Measurements from ENCODE around the gene SENP7.
A peak's percentile ranks its signal among the peaks of the same experiment; 100 is the strongest.

Gene SENP7

DNA sequence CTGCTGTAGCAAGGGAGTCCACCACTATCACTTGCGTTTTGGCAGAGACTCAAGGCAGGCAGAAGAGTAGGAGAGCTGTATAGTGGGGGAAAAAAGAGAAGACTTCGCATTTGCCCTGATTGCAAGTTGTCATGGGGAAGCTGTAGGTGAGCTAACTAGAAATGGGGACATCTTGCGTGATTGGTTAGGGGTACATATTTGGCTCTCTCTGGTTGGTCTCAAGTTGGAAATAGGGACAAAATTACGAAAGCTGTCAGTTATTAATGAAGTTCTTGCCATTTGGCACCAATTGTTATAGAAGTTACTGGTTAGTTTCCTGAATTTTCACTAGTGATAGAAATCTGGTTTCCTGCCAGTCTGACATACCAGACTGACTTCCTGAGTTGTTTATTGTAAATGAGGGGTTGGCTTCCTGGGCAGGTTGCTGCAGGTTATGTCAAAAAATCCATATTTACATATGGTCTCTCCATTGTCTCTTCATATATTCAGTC is 8.2 kb upstream of the SENP7 start:
- in situ Hi-C loops (cut with MboI; ENCODE audit: low sequenced_read_pairs, unreplicated experiment) = no loop called here
- TF ChIP-seq, protein P1, sequence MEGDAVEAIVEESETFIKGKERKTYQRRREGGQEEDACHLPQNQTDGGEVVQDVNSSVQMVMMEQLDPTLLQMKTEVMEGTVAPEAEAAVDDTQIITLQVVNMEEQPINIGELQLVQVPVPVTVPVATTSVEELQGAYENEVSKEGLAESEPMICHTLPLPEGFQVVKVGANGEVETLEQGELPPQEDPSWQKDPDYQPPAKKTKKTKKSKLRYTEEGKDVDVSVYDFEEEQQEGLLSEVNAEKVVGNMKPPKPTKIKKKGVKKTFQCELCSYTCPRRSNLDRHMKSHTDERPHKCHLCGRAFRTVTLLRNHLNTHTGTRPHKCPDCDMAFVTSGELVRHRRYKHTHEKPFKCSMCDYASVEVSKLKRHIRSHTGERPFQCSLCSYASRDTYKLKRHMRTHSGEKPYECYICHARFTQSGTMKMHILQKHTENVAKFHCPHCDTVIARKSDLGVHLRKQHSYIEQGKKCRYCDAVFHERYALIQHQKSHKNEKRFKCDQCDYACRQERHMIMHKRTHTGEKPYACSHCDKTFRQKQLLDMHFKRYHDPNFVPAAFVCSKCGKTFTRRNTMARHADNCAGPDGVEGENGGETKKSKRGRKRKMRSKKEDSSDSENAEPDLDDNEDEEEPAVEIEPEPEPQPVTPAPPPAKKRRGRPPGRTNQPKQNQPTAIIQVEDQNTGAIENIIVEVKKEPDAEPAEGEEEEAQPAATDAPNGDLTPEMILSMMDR (IDR thresholded peaks at IDR 0.05; ENCODE audit: borderline replicate concordance, control extremely low read depth, extremely low read depth, insufficient read depth, missing control alignments) = no peak
- DNase-seq (ENCODE audit: low spot score) = no peak

DNA sequence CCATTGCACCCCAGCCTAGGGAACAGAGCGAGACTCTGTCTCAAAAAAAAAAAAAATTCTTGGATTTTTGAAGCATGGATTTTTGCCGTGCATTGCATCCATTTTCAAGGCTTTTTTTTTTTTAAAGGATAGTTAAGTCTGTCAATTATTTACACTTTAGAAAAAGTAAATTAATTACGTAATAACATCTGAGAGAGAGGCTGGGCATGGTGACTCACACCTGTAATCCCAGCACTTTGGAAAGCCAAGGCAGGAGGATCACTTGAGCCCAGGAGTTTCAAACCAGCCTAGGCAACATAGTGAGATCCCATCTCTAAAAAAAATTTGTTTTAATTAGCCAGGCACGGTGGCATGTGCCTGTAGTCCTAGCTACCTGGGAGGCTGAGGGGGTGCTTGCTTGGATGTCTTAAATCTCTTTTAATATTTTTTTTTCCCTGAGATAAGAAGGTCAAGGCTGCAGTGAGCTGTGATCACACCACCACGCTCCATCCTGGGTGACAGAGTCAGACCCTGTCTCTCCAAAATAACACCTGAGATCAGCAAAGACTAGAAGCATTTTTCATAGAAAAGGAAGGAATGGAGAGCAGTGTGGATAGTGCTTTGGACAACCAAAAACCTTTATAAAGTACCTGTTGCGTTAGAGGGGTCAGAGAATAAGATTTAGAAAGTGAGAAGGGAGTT is 6.8 kb upstream of the SENP7 start:
- in situ Hi-C loops (cut with MboI; ENCODE audit: low sequenced_read_pairs, unreplicated experiment) = no loop called here
- TF ChIP-seq, protein P1 (IDR thresholded peaks at IDR 0.05; ENCODE audit: borderline replicate concordance, control extremely low read depth, extremely low read depth, insufficient read depth, missing control alignments) = no peak
- DNase-seq (ENCODE audit: low spot score) = no peak

GRCh38 chr3:101518421-101518871 is 5.4 kb upstream of the SENP7 start:
- DNase-seq (ENCODE audit: low spot score) = peak; percentile 63
- in situ Hi-C loops (cut with MboI; ENCODE audit: low sequenced_read_pairs, unreplicated experiment) = no loop called here
- TF ChIP-seq, protein P1 (IDR thresholded peaks at IDR 0.05; ENCODE audit: borderline replicate concordance, control extremely low read depth, extremely low read depth, insufficient read depth, missing control alignments) = no peak

DNA sequence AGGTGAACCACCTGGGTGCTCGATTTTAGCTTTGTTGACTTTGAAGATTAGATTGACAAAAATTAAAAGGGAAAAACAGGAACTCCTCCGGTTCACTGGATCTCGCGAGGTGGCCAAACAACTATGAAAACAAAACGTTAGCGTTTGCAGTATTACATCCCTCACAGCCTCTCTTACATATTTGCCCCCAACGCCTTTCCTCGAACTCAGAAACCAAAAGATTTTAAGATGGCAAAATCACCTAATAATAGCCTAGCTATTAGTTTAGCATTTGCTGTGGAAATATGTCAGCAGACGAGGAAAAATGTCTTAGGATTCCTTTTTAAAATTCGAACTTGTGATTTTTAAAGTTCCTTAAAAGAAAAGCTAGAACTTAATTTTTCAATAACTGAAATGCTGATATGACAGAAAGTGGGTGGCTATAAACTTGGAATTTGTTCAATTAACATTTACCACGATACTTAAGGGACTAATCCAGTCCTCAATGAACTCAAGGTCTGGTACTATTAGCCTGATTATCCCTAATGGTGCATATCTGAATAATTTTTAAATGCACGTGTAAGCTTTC is 491 bp upstream of the SENP7 start:
- peak; percentile 74 for DNase-seq (ENCODE audit: low spot score)
- TF ChIP-seq, protein P1 (IDR thresholded peaks at IDR 0.05; ENCODE audit: borderline replicate concordance, control extremely low read depth, extremely low read depth, insufficient read depth, missing control alignments) = no peak
- in situ Hi-C loops (cut with MboI; ENCODE audit: low sequenced_read_pairs, unreplicated experiment) = no loop called here

DNA sequence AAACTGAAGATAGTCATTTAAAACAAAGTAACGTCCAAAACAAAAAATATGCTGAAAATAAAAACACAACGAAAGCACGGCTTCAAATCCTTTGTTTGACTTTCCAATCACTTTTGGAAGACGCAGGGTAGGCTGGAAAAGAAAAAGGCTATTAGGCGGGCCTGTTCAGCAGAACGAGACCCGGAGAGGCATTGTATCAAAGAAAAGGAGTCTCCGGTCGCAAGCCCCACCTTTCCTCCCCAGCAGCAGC is 691 bp downstream of the SENP7 start:
- no peak for DNase-seq (ENCODE audit: low spot score)
- TF ChIP-seq, protein P1 (IDR thresholded peaks at IDR 0.05; ENCODE audit: borderline replicate concordance, control extremely low read depth, extremely low read depth, insufficient read depth, missing control alignments) = no peak
- in situ Hi-C loops (cut with MboI; ENCODE audit: low sequenced_read_pairs, unreplicated experiment) = no loop called here

GRCh38 chr3:101509811-101510210 is 3.2 kb downstream of the SENP7 start:
- in situ Hi-C loops (cut with MboI; ENCODE audit: low sequenced_read_pairs, unreplicated experiment) = no loop called here

More at GRCh38 chr3:101509811-101510210, 3.2 kb downstream of the SENP7 start:
- DNase-seq (ENCODE audit: low spot score) = no peak
- TF ChIP-seq, protein P1 (IDR thresholded peaks at IDR 0.05; ENCODE audit: borderline replicate concordance, control extremely low read depth, extremely low read depth, insufficient read depth, missing control alignments) = no peak

Measured in GM13976 (cell line).